CD14-positive monocyte (primary cell): ENCODE measurements around the gene PDCD4. TPM values are rescaled to one million over a fixed set of nuclear protein-coding genes. Genes with fewer than 3 reads are reported as not detected.
A peak's percentile ranks its signal among the peaks of the same experiment; 100 is the strongest.

Experiments used
- DNase-seq, 3 donors: peaks; one replicate each; pipeline ENCODE4 v3.0.0-alpha.2; 2011 to 2022
- H2AFZ ChIP-seq: 2 replicates; pipeline ENCODE4 v1.6.0; 2012; ENCODE audit warnings: mild to moderate bottlenecking, low read depth, low read length, inconsistent platforms; ENCODE audit not compliant: insufficient read depth, poor library complexity, severe bottlenecking
- H3K27ac ChIP-seq, 2 donors: 1 replicate in 1 of 2; 2 replicates in 1 of 2; pipeline ENCODE4 v1.5.1; 2012 to 2013; ENCODE audit warnings: low read length in 2 of 2, control low read depth in 1 of 2, inconsistent platforms in 1 of 2, low read depth in 1 of 2, mild to moderate bottlenecking in 1 of 2
- H3K27me3 ChIP-seq, 2 donors: one replicate each; pipeline versions ENCODE4 v1.6.0 to v1.6.1; 2011 to 2013; ENCODE audit warnings: low read length in 2 of 2; ENCODE audit not compliant: control insufficient read depth in 2 of 2, insufficient read depth in 2 of 2
- H3K36me3 ChIP-seq, 2 donors: replicated peaks in 1 of 2; 1 replicate in 1 of 2; 2 replicates in 1 of 2; pipeline versions ENCODE4 v1.5.1 to v1.6.1; 2012 to 2013; ENCODE audit warnings: low read length in 2 of 2, control low read depth in 1 of 2, inconsistent platforms in 1 of 2, mild to moderate bottlenecking in 1 of 2; ENCODE audit not compliant: insufficient read depth in 2 of 2, control insufficient read depth in 1 of 2
- H3K4me1 ChIP-seq, 2 donors: 1 replicate in 1 of 2; 2 replicates in 1 of 2; pipeline versions ENCODE4 v1.5.1 to v1.6.1; 2012 to 2013; ENCODE audit warnings: low read length in 2 of 2, control low read depth in 1 of 2, inconsistent platforms in 1 of 2, mild to moderate bottlenecking in 1 of 2, moderate library complexity in 1 of 2; ENCODE audit not compliant: insufficient read depth in 2 of 2, control insufficient read depth in 1 of 2
- H3K4me2 ChIP-seq: replicated peaks from 2 replicates; pipeline ENCODE3; 2012; ENCODE audit warnings: low read length, moderate library complexity, mild to moderate bottlenecking; ENCODE audit not compliant: poor library complexity, severe bottlenecking; ENCODE audit errors: extremely low read depth
- H3K4me3 ChIP-seq, 3 experiments: fragments of 200-600 bp in 1 of 3; sonication (generic) in 1 of 3; replicated peaks in 1 of 3; 1 replicate in 2 of 3; 2 replicates in 1 of 3; pipeline ENCODE4 v1.5.1; 2011 to 2013; ENCODE audit warnings: low read length in 3 of 3, mild to moderate bottlenecking in 3 of 3, control low read depth in 2 of 3, low read depth in 2 of 3, inconsistent platforms in 1 of 3, moderate library complexity in 1 of 3
- H3K79me2 ChIP-seq: 2 replicates; pipeline ENCODE4 v1.6.0; 2012; ENCODE audit warnings: mild to moderate bottlenecking, control low read depth, inconsistent platforms, low read length, moderate library complexity; ENCODE audit not compliant: insufficient read depth
- H3K9ac ChIP-seq: 2 replicates; pipeline ENCODE4 v1.6.0; 2017; ENCODE audit warnings: low read length, mild to moderate bottlenecking; ENCODE audit not compliant: insufficient read depth, poor library complexity, severe bottlenecking
- H3K9me3 ChIP-seq, 2 donors: replicated peaks in 1 of 2; 1 replicate in 1 of 2; 2 replicates in 1 of 2; pipeline versions ENCODE4 v1.5.1 to v1.6.1; 2012 to 2013; ENCODE audit warnings: low read length in 2 of 2, control low read depth in 1 of 2; ENCODE audit not compliant: control insufficient read depth in 1 of 2, insufficient read depth in 1 of 2
- H4K20me1 ChIP-seq: 2 replicates; pipeline ENCODE4 v1.6.0; 2012; ENCODE audit warnings: mild to moderate bottlenecking, low read length, control low read depth, moderate library complexity; ENCODE audit not compliant: insufficient read depth
- H3K27ac Mint-ChIP-seq, 7 donors: one replicate each; pipeline ENCODE4 v1.8.0; 2020; ENCODE audit warnings: mild to moderate bottlenecking in 7 of 7, mixed read lengths in 7 of 7, moderate library complexity in 6 of 7, inconsistent platforms in 2 of 7
- H3K27me3 Mint-ChIP-seq, 3 donors: one replicate each; pipeline ENCODE4 v1.8.0; 2021 to 2022; ENCODE audit warnings: low read depth in 3 of 3, mild to moderate bottlenecking in 3 of 3, mixed read lengths in 3 of 3, moderate library complexity in 3 of 3, inconsistent platforms in 1 of 3
- H3K36me3 Mint-ChIP-seq, 2 donors: one replicate each; pipeline ENCODE4 v1.8.0; 2020; ENCODE audit warnings: mixed read lengths in 2 of 2, inconsistent platforms in 1 of 2, mild to moderate bottlenecking in 1 of 2
- H3K4me1 Mint-ChIP-seq: one replicate; pipeline ENCODE4 v1.8.0; 2020; ENCODE audit warnings: mild to moderate bottlenecking, mixed read lengths
- H3K4me3 Mint-ChIP-seq, 2 donors: one replicate each; pipeline ENCODE4 v1.8.0; 2020; ENCODE audit warnings: mild to moderate bottlenecking in 2 of 2, mixed read lengths in 2 of 2, moderate library complexity in 1 of 2
- H3K9me3 Mint-ChIP-seq, 7 donors: one replicate each; pipeline ENCODE4 v1.8.0; 2020 to 2022; ENCODE audit warnings: mixed read lengths in 7 of 7, mild to moderate bottlenecking in 6 of 7, moderate library complexity in 6 of 7, inconsistent platforms in 2 of 7
- CTCF ChIP-seq: fragments of 200-600 bp; IDR thresholded peaks from one replicate; pipeline ENCODE4 v1.8.0; 2022; ENCODE audit warnings: antibody characterized with exemption, mild to moderate bottlenecking
- WGBS: methylation state at CpG from one replicate; pipeline ENCODE4 v1.1.5; 2013; ENCODE audit warnings: missing lambda C conversion rate; ENCODE audit not compliant: insufficient coverage; 5-methylcytosine and 5-hydroxymethylcytosine counted together
- intact Hi-C, 2 donors: fragments of 100-400 bp; cut with micrococcal nuclease; formaldehyde crosslinking; loops; one replicate each; pipeline versions ENCODE4 v1.15.0 to v1.15.1; 2023
- polyA plus RNA-seq, 3 donors: library from polyadenylated mRNA; depleted of rRNA in 1 of 3; unstranded in 2 of 3; stranded (reverse) in 1 of 3; fragments of 300-500 nt in 2 of 3; fragments of >200 nt in 1 of 3; fragmentation: Illumina TruSeq in 2 of 3; gene quantifications; 1 replicate in 2 of 3; 2 replicates in 1 of 3; pipeline ENCODE4 v1.2.3, GENCODE V29; 2012 to 2021

PDCD4 gene
- polyA plus RNA-seq, 3 donors = 39.8 to 53.4 (median 48.6) TPM

- H3K27me3 ChIP-seq = no peaks in the 10 kb centered on the region
- Mint-ChIP-seq H3K27ac (peak overlapping the region; percentile 93 to 98 (median 97)), H3K36me3 (peaks cover 0 to 2% of the 10 kb centered on the region in 2 donors), H3K4me1 (peaks cover 81% of the 10 kb centered on the region), H3K27me3 (peaks cover 0 to 3% (median 0%) of the 10 kb centered on the region in 3 donors), H3K4me3 (peak overlapping the region; percentile 18 to 67), H3K9me3 (peaks cover 0 to 3% (median 0%) of the 10 kb centered on the region in 7 donors)
- H3K36me3 ChIP-seq = no peaks in the 10 kb centered on the region
- H3K27ac ChIP-seq = peak overlapping the region; percentile 93 to 98
- peak overlapping the region; percentile 24 for H3K9ac ChIP-seq
- intact Hi-C loops = no loop called here
- peak overlapping the region; percentile 58 for H3K4me2 ChIP-seq
- H2AFZ ChIP-seq = peak overlapping the region; percentile 59
- 47% methylated on average over 4 of the region's 6 CpGs for WGBS
- H3K9me3 ChIP-seq = no peaks in the 10 kb centered on the region
- peaks cover 84% of the 10 kb centered on the region in 2 donors for H3K4me1 ChIP-seq
- DNase-seq = peak in 1 of 3 donors; percentile 56
- H3K4me3 ChIP-seq = peak overlapping the region in 1 of 3 experiments; percentile 61
- no peak for TF ChIP-seq CTCF
- H3K79me2 ChIP-seq = no peaks in the 10 kb centered on the region
- H4K20me1 ChIP-seq = no peaks in the 10 kb centered on the region
Observed at GRCh38 chr10:110859206-110859972, 12.3 kb upstream of the PDCD4 start.

- H3K9me3 Mint-ChIP-seq = peaks cover 0 to 3% (median 0%) of the 10 kb centered on the region in 7 donors
- peaks cover 81% of the 10 kb centered on the region for H3K4me1 Mint-ChIP-seq
- 0% methylated on average over 1 of the region's 1 CpG for WGBS
- peaks cover 0 to 3% (median 0%) of the 10 kb centered on the region in 3 donors for H3K27me3 Mint-ChIP-seq
- no peak overlapping the region for H2AFZ ChIP-seq
- no peaks in the 10 kb centered on the region for H3K27me3 ChIP-seq
- H3K4me1 ChIP-seq = peaks cover 84% of the 10 kb centered on the region in 2 donors
- TF ChIP-seq CTCF = no peak
- H3K4me3 ChIP-seq = peak overlapping the region in 1 of 3 experiments; percentile 61
- H3K9ac ChIP-seq = no peak overlapping the region
- peak overlapping the region; percentile 18 to 67 for H3K4me3 Mint-ChIP-seq
- H3K27ac ChIP-seq = peak overlapping the region; percentile 93 to 98
- peaks cover 0 to 2% of the 10 kb centered on the region in 2 donors for H3K36me3 Mint-ChIP-seq
- peak overlapping the region; percentile 93 to 98 (median 97) for H3K27ac Mint-ChIP-seq
- no peaks in the 10 kb centered on the region for H4K20me1 ChIP-seq
- DNase-seq = peak; percentile 68 to 88 (median 85)
- H3K36me3 ChIP-seq = no peaks in the 10 kb centered on the region
- H3K9me3 ChIP-seq = no peaks in the 10 kb centered on the region
- intact Hi-C loops = no loop called here
- H3K79me2 ChIP-seq = no peaks in the 10 kb centered on the region
- H3K4me2 ChIP-seq = peak overlapping the region; percentile 58
Observed at GRCh38 chr10:110859973-110860376, 11.8 kb upstream of the PDCD4 start.
